Measurements from ENCODE around the gene STK4. TPM values are rescaled to one million over a fixed set of nuclear protein-coding genes. Genes with fewer than 3 reads are reported as not detected.

The STK4 gene
- total RNA-seq, 1 experiment from 2014 or later, result 60.9 TPM

DNA sequence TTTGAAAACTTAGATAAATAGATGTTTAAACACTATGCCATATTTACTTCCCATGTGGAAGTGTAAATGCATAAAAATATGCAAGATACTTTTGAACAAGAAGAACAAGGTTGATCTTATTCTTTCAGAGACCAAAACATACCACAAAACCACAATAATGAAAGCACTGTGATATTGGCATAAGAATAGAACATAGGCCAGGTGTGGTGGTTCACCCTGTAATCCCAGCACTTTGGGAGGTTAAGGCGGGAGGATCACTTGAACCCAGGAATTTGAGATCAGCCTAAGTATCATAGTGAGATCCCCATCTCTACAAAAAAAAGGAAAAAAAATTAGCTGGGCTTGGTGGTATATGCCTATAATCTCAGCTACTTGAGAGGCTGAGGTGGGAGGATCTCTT is 68.1 kb downstream of the STK4 start:
- ChIA-PET CTCF (interaction anchor here (0.6 kb wide), 1 partner anchor 39 kb away, joined by 3 read pairs; no protein-coding TSS in a partner anchor), POLR2A (ENCODE audit: unreplicated experiment) (no interaction called here)
- intact Hi-C loops (cut with micrococcal nuclease; ENCODE audit: unreplicated experiment), result no loop called here

DNA sequence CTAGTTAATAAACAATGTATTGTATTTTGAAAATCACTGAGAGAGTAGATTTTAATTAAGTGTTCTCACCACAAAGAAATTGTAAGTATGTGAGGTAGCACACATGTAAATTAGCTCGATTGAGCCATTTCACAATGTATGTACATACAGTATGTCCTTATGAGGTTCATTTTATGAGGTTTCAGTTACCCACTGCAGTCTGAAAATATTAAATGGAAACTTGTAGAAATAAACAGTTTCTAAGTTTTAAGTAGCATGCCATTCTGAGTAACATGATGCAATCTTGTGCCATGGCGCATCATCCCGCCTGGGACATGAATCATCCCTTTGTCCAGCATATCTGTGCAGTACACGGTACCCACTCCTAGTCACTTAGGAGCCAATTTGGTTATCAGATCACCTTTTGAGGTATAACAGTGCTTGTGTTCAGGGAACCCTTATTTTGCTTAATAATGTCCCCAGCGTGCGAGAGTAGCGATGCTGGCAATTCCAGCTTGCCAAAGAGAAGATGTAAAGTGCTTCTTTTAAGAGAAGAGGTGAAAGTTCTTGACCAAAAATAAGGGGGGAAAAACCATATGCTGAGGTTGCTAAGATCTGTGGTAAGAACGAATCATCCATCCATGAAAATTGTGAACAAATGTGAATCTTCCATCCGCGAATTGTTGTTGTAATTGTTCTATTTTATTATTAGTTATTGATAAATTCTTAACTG is 69.9 kb downstream of the STK4 start:
- CTCF ChIA-PET, result no interaction called here
- DNase-seq, result peak; percentile 32 to 42

More for the DNA sequence above, 68.1 kb downstream of the STK4 start:
- no peak overlapping the region for H3K4me3 ChIP-seq
- H3K4me2 ChIP-seq, result no peak overlapping the region
- 0 out of 2 replicates have a peak, but pooled peaks cover 10% of the 10 kb centered on the region for H3F3A ChIP-seq (ENCODE audit: insufficient read depth, low read depth)
- H2AFZ ChIP-seq, result no peak overlapping the region
- peaks cover 20% of the 10 kb centered on the region; the same call in 1 of the 2 replicates for H3K36me3 ChIP-seq (ENCODE audit: low read depth)
- DNase-seq, result no peak
- no TSS peak for BruUV-seq (replicated peaks)
- TF ChIP-seq, protein P1, sequence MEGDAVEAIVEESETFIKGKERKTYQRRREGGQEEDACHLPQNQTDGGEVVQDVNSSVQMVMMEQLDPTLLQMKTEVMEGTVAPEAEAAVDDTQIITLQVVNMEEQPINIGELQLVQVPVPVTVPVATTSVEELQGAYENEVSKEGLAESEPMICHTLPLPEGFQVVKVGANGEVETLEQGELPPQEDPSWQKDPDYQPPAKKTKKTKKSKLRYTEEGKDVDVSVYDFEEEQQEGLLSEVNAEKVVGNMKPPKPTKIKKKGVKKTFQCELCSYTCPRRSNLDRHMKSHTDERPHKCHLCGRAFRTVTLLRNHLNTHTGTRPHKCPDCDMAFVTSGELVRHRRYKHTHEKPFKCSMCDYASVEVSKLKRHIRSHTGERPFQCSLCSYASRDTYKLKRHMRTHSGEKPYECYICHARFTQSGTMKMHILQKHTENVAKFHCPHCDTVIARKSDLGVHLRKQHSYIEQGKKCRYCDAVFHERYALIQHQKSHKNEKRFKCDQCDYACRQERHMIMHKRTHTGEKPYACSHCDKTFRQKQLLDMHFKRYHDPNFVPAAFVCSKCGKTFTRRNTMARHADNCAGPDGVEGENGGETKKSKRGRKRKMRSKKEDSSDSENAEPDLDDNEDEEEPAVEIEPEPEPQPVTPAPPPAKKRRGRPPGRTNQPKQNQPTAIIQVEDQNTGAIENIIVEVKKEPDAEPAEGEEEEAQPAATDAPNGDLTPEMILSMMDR (conservative IDR thresholded peaks at IDR 0.05), result no peak
- TF ChIP-seq EZH2 (IDR thresholded peaks at IDR 0.05; ENCODE audit: low read depth), result no peak
- H3K79me2 ChIP-seq (ENCODE audit: low read depth), result no peaks in the 10 kb centered on the region
- H3K27ac ChIP-seq, result no peak overlapping the region
- H3K9me3 ChIP-seq (ENCODE audit: insufficient read depth, low read depth), result no peaks in the 10 kb centered on the region
- no peaks in the 10 kb centered on the region for H3K27me3 ChIP-seq (ENCODE audit: insufficient read depth, low read depth)
- no peaks in the 10 kb centered on the region for H4K20me1 ChIP-seq (ENCODE audit: insufficient read depth)
- no peaks in the 10 kb centered on the region for H3K9me2 ChIP-seq (ENCODE audit: insufficient read depth)
- peaks cover 6% of the 10 kb centered on the region; the same call in 1 of the 2 replicates for H3K4me1 ChIP-seq (replicated peaks; ENCODE audit: insufficient read depth)

DNA sequence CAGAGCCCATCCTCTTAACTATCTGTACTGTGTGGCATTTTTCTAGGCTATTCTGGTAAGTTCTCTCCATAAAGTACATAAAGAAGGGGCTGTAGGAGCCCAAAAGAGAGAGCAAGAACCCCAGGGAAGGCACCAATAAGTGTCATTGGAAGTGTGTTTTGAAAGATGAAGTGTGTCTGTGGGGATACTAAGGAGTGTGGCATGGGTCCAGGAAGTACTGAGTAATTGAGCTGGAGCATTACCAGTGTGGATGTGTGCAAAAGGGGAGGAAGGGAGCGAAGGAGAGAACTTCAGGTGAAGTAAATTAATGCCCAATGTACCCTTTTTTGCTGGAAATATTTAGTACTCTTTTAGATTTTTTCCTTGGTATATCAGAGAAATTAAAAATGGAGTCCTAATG is 70.7 kb downstream of the STK4 start:
- Histone ChIP-seq H3K79me2 (ENCODE audit: low read depth) (no peaks in the 10 kb centered on the region; the same call in 1 of the 2 replicates), H4K20me1 (ENCODE audit: insufficient read depth) (no peaks in the 10 kb centered on the region), H3K4me1 (replicated peaks; ENCODE audit: insufficient read depth) (peaks cover 23% of the 10 kb centered on the region), H3K9me2 (ENCODE audit: insufficient read depth) (no peaks in the 10 kb centered on the region), H3K27me3 (ENCODE audit: insufficient read depth, low read depth) (no peaks in the 10 kb centered on the region), H3F3A (ENCODE audit: insufficient read depth, low read depth) (peaks cover 26% of the 10 kb centered on the region), H3K4me2 (no peak overlapping the region), H3K36me3 (ENCODE audit: low read depth) (peaks cover 20% of the 10 kb centered on the region; the same call in 1 of the 2 replicates), H3K9me3 (ENCODE audit: insufficient read depth, low read depth) (no peaks in the 10 kb centered on the region), H3K4me3 (no peak overlapping the region), H3K27ac (no peak overlapping the region), H2AFZ (no peak overlapping the region)
- intact Hi-C loops (cut with micrococcal nuclease; ENCODE audit: unreplicated experiment), result no loop called here
- no TSS peak for BruUV-seq (replicated peaks)
- no peak for DNase-seq
- TF ChIP-seq, protein P1 (conservative IDR thresholded peaks at IDR 0.05), result no peak
- no peak for TF ChIP-seq EZH2 (IDR thresholded peaks at IDR 0.05; ENCODE audit: low read depth)
- CTCF ChIA-PET, result no interaction called here
- POLR2A ChIA-PET (ENCODE audit: unreplicated experiment), result interaction anchor here (0.6 kb wide), 2 partner anchors 18 to 1648 kb away, joined by 3 read pairs; no protein-coding TSS in a partner anchor

More for the DNA sequence above, 69.9 kb downstream of the STK4 start:
- H3K4me1 ChIP-seq (replicated peaks; ENCODE audit: insufficient read depth), result peaks cover 14% of the 10 kb centered on the region
- H3K27me3 ChIP-seq (ENCODE audit: insufficient read depth, low read depth), result no peaks in the 10 kb centered on the region
- peak overlapping the region; percentile 27 for H3K27ac ChIP-seq
- H3K9me3 ChIP-seq (ENCODE audit: insufficient read depth, low read depth), result no peaks in the 10 kb centered on the region
- no peaks in the 10 kb centered on the region for H3K9me2 ChIP-seq (ENCODE audit: insufficient read depth)
- no peak overlapping the region for H2AFZ ChIP-seq
- TF ChIP-seq, protein P1 (conservative IDR thresholded peaks at IDR 0.05), result no peak
- TF ChIP-seq EZH2 (IDR thresholded peaks at IDR 0.05; ENCODE audit: low read depth), result no peak
- intact Hi-C loops (cut with micrococcal nuclease; ENCODE audit: unreplicated experiment), result no loop called here
- H3F3A ChIP-seq (ENCODE audit: insufficient read depth, low read depth), result peaks cover 19% of the 10 kb centered on the region
- TSS peak; percentile 28 for BruUV-seq (replicated peaks)
- POLR2A ChIA-PET (ENCODE audit: unreplicated experiment), result no interaction called here
- H3K36me3 ChIP-seq (ENCODE audit: low read depth), result peaks cover 20% of the 10 kb centered on the region; the same call in 1 of the 2 replicates
- H4K20me1 ChIP-seq (ENCODE audit: insufficient read depth), result no peaks in the 10 kb centered on the region
- H3K4me2 ChIP-seq, result no peak overlapping the region
- H3K4me3 ChIP-seq, result no peak overlapping the region
- no peaks in the 10 kb centered on the region; the same call in 1 of the 2 replicates for H3K79me2 ChIP-seq (ENCODE audit: low read depth)
